ENCODE measurements around the gene VASN.

The VASN gene

DNA sequence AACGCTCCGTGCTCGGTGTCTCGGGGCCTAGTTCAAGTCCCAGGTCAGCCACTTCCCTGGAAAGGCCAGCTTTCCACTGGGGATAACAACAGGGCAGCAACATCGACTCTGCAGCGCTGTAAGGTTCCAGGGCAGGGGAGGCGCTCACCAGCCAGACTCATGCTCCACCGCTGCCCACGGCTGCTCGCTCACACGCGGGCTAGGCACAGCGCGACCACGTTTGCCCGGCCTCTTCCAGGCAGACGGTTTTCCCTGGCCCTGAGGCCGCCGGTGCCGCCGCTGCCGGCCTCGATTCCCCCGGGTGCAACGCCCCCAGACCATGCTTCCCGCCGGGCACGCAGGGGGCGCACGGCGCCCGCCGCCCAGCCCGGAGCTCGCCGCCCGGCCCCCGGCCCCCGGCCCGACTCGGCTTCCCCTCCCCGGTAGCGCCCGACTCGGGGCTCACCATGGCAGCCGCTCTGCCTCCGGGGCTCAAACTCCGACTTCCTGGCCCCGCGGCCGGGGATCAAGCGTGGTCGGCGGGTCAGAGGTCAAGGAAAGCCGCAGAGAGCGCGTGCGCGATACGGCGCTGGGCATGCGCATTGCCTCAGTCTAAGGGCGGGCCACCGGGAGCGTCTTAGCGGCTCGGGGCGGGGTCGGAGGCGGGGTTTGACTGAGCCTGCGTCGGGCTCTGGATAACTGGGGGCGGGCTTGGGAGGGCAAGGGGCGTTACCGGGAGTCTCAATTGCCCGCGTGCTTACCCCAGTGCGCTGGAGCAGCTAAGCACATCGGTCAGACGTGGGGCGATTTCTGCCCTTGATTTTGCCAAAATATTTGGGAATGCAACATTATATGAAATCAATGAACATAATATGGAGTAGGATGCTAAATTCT, 20.6 kb upstream of the VASN start, which contains the start of gene PAM16:
Gene PAM16 (minus strand): TSS at position 535 of the 873 bp plus-strand sequence. CDS start 87 bp downstream, at position 448.
- H3K4me2 ChIP-seq (ENCODE audit: insufficient read depth, low read length), result peak within 1 kb of the TSS; percentile 97
- peak within 1 kb of the TSS; percentile 93 for H3K27ac ChIP-seq (ENCODE audit: low read length)
- H3K79me2 ChIP-seq (ENCODE audit: insufficient read depth, low read length), result peaks cover 49% of the 10 kb centered on the region
- H4K20me1 ChIP-seq (ENCODE audit: insufficient read depth, low read length), result peaks cover 33% of the 10 kb centered on the region
- H3K9ac ChIP-seq (ENCODE audit: low read depth, low read length), result peak within 1 kb of the TSS; percentile 99
- H3K9me3 ChIP-seq (ENCODE audit: insufficient read depth, low read length, severe bottlenecking), result no peaks in the 10 kb centered on the region
- peaks cover 35% of the 10 kb centered on the region for H3K36me3 ChIP-seq (ENCODE audit: insufficient read depth, low read length)
- peak within 1 kb of the TSS; percentile 100 for H3K4me3 ChIP-seq (ENCODE audit: low read depth in 1 of 2, low read length in 2 of 2)
- H2AFZ ChIP-seq (ENCODE audit: low read depth, low read length), result peak within 1 kb of the TSS; percentile 99
- ATAC-seq (ENCODE audit: insufficient read depth, low read depth), result peak; percentile 95
- TF ChIP-seq EZH2 (IDR thresholded peaks at IDR 0.05; ENCODE audit: borderline replicate concordance, low read depth, low read length, severe bottlenecking) (no peak), CTCF (IDR thresholded peaks at IDR 0.05; ENCODE audit: borderline replicate concordance, extremely low read depth, low read length, poor library complexity, severe bottlenecking) (peak; percentile 33)
- peaks cover 34% of the 10 kb centered on the region for H3K4me1 ChIP-seq (ENCODE audit: insufficient read depth, low read length)
- peak; percentile 99 for DNase-seq
- no peaks in the 10 kb centered on the region for H3K27me3 ChIP-seq (ENCODE audit: insufficient read depth, low read length, poor library complexity)

DNA sequence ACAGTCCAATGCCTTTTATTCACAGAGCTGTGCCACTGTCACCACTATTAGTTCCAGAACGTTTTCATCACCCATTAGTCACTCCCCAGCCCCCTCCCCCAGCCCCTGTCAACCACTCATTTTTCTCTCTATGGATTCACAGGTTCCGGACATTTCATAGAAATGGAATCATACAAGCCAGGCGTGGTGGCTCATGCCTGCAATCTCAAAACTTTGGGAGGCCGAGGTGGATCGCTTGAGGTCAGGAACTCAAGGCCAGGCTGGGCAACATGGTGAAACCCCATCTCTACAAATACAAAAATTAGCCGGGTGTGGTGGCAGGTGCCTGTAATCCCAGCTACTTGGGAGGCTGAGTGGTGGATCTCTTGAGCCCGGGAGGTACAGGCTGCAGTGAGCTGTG, 19.8 kb upstream of the VASN start:
- peaks cover 41% of the 10 kb centered on the region for H3K79me2 ChIP-seq (ENCODE audit: insufficient read depth, low read length)
- peaks cover 34% of the 10 kb centered on the region for H3K4me1 ChIP-seq (ENCODE audit: insufficient read depth, low read length)
- H3K4me3 ChIP-seq (ENCODE audit: low read depth in 1 of 2, low read length in 2 of 2), result peak overlapping the region in 1 of 2 experiments; percentile 100; a peak in 2 of 4 replicates
- ATAC-seq (ENCODE audit: insufficient read depth, low read depth) (no peak), DNase-seq (no peak)
- peak overlapping the region; percentile 60 for H2AFZ ChIP-seq (ENCODE audit: low read depth, low read length)
- H3K9ac ChIP-seq (ENCODE audit: low read depth, low read length), result peak overlapping the region; percentile 99
- H3K9me3 ChIP-seq (ENCODE audit: insufficient read depth, low read length, severe bottlenecking), result no peaks in the 10 kb centered on the region
- no peak for TF ChIP-seq CTCF (IDR thresholded peaks at IDR 0.05; ENCODE audit: borderline replicate concordance, extremely low read depth, low read length, poor library complexity, severe bottlenecking)
- TF ChIP-seq EZH2 (IDR thresholded peaks at IDR 0.05; ENCODE audit: borderline replicate concordance, low read depth, low read length, severe bottlenecking), result no peak
- 0 out of 2 replicates have a peak overlapping the region, but pooled peaks have one; percentile 39 for H3K27ac ChIP-seq (ENCODE audit: low read length)
- H3K4me2 ChIP-seq (ENCODE audit: insufficient read depth, low read length), result peak overlapping the region; percentile 64
- H3K36me3 ChIP-seq (ENCODE audit: insufficient read depth, low read length), result peaks cover 39% of the 10 kb centered on the region
- no peaks in the 10 kb centered on the region for H3K27me3 ChIP-seq (ENCODE audit: insufficient read depth, low read length, poor library complexity)
- peaks cover 27% of the 10 kb centered on the region for H4K20me1 ChIP-seq (ENCODE audit: insufficient read depth, low read length)

- no peak overlapping the region for H3K4me3 ChIP-seq (ENCODE audit: low read depth in 1 of 2, low read length in 2 of 2)
- H3K79me2 ChIP-seq (ENCODE audit: insufficient read depth, low read length), result peaks cover 31% of the 10 kb centered on the region
- TF ChIP-seq EZH2 (IDR thresholded peaks at IDR 0.05; ENCODE audit: borderline replicate concordance, low read depth, low read length, severe bottlenecking) (no peak), CTCF (IDR thresholded peaks at IDR 0.05; ENCODE audit: borderline replicate concordance, extremely low read depth, low read length, poor library complexity, severe bottlenecking) (no peak)
- H3K4me2 ChIP-seq (ENCODE audit: insufficient read depth, low read length), result no peak overlapping the region
- H3K36me3 ChIP-seq (ENCODE audit: insufficient read depth, low read length), result peaks cover 37% of the 10 kb centered on the region
- H3K4me1 ChIP-seq (ENCODE audit: insufficient read depth, low read length), result peaks cover 30% of the 10 kb centered on the region
- no peaks in the 10 kb centered on the region for H3K27me3 ChIP-seq (ENCODE audit: insufficient read depth, low read length, poor library complexity)
- no peaks in the 10 kb centered on the region for H3K9me3 ChIP-seq (ENCODE audit: insufficient read depth, low read length, severe bottlenecking)
- no peak for DNase-seq
- ATAC-seq (ENCODE audit: insufficient read depth, low read depth), result no peak
- H2AFZ ChIP-seq (ENCODE audit: low read depth, low read length), result no peak overlapping the region
- H3K9ac ChIP-seq (ENCODE audit: low read depth, low read length), result no peak overlapping the region
- H3K27ac ChIP-seq (ENCODE audit: low read length), result no peak overlapping the region
- H4K20me1 ChIP-seq (ENCODE audit: insufficient read depth, low read length), result peaks cover 19% of the 10 kb centered on the region
These were observed 18.8 kb upstream of the VASN start for GRCh38 chr16:4352843-4353242.

All from DND-41 (cell line).